LNCAP (cell line): ENCODE results near the gene DIO2.

ENCODE experiments used
- TF ChIP-seq, protein P1 (sequence below): fragments of 450-650 bp; IDR thresholded peaks from 2 replicates; pipeline ENCODE4 v1.5.1; 2017; ENCODE audit warnings: mild to moderate bottlenecking

The DIO2 gene

DNA sequence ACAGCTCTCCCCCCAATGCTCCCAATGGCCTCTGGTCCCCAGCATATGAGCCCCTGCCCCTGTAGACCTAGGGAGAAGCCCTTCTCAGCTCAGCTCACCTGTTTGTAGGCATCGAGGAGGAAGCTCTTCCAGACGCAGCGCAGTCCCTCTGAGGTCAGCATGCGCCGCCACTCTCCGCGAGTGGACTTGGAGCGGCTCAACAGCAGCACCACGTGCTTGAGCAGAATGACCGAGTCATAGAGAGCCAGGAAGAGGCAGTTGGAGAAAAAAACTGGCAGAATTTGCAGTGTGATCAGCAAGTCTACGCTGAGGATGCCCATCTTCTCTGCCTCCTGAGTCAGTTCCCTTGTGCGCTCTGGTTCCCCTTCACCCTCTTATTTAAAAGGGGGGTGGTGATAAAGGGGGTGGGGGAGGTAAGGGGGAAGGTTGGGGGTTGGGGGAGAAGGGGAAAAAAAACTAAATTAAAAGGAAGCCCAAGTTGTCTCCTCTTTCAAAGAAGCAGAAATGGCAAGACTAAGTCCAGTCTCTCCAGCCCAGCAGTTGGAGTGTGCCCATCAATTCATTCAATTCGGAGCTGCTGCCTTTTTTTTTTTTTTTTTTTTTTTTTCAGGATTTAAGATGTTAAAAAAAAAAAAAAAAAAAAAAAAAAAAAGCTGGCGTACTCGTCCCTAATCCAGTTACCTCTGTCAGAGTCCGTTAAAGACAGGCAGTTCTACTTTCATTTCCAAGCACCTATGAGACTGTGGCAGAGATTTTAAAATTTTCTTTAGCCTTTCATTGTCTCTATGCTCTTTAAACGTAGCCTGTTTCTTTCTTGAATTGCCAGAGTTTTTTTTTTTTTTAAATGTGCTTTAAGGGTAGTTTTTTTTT lies at the start of gene DIO2:
Gene DIO2, minus strand, starts transcription at position 352 of the 870 bp plus-strand sequence. Its CDS starts 32 bp downstream, at position 320.
- TF ChIP-seq, protein P1, sequence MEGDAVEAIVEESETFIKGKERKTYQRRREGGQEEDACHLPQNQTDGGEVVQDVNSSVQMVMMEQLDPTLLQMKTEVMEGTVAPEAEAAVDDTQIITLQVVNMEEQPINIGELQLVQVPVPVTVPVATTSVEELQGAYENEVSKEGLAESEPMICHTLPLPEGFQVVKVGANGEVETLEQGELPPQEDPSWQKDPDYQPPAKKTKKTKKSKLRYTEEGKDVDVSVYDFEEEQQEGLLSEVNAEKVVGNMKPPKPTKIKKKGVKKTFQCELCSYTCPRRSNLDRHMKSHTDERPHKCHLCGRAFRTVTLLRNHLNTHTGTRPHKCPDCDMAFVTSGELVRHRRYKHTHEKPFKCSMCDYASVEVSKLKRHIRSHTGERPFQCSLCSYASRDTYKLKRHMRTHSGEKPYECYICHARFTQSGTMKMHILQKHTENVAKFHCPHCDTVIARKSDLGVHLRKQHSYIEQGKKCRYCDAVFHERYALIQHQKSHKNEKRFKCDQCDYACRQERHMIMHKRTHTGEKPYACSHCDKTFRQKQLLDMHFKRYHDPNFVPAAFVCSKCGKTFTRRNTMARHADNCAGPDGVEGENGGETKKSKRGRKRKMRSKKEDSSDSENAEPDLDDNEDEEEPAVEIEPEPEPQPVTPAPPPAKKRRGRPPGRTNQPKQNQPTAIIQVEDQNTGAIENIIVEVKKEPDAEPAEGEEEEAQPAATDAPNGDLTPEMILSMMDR, result no peak

DNA sequence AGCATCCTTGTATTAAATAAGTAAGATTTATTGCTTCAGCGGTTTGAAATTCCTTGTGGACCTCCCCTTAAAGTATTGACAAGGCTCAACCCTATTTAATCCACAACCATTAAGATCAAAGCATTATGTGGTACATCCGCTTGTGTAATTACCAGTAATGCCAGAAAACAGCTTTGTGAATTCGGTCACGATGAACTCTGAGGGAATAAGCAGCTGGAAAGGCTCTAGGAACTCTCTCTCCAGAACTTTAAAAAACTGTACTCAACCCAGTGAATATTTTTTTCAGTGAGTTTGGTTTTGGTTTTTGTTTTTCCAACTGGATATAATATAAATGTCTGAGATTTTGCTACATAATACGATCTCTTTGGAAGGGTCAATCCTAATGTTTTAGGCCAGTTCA lies 49.3 kb upstream of the DIO2 start:
- TF ChIP-seq, protein P1, result no peak

DNA sequence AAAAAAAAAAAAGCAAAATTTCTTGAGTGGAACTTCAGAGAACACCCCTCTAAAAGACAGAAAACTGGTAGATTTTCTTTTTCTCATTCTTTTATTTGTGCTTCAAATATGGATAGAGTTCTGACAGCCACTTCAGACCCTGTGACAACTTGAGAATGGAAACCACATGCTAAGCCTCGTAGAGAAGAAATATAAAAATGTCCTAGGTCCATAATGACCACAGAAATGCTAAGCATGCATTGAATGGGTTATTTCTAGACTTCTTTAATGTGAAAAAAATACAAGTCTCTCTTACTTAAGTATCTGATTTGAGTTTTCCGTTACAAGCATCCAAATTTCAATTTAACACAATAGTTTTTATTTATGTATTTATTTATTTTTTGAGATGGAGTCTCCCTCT lies 28.3 kb upstream of the DIO2 start:
- TF ChIP-seq, protein P1, result no peak

DNA sequence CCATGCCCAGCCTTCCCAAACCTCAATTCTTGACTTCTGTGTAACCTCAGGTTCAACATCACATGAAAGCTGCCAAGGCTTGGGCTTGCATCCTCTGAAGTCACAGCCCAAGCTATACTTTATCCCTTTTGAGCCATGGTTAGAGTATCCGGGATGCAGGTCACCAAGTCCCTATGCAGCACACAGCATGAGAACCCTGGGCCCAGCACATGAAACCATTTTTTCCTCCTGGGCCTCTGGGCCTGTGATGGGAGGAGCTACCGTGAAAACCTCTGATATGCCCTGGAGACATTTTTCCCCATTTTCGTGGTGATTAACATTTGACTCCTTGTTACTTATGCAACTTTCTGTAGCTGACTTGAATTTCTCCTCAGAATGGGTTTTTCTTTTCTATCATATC lies 25.8 kb upstream of the DIO2 start:
- TF ChIP-seq, protein P1, result no peak

DNA sequence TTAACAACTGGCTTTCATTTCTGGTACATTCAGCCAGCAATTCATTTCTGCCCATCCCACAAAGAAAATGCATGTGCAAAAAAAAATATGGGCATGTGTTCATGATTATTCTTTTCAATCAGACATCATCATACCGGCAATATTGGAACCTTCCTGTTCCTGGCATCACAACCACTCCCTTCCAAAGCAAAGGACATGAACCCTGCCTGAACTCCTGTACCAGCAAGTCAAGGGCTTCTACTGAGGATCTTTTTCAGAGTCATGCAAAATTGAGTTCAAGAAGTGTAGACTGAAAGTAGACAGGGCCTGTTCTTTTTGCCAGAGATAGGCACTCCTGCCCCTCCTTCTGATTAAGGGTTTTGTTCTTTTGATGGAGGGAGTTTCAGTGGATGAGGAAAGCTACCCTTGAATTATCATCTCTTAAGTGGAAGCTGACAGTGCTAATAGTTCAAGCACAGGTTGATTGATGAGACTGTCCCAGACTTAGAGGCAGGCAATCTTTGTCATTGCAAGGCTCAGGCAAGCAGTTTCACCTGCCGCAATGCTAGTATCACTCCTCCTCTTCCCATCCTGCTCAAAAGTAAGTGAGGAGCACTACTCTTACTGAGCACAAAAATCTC lies 22.3 kb upstream of the DIO2 start:
- TF ChIP-seq, protein P1, result no peak

DNA sequence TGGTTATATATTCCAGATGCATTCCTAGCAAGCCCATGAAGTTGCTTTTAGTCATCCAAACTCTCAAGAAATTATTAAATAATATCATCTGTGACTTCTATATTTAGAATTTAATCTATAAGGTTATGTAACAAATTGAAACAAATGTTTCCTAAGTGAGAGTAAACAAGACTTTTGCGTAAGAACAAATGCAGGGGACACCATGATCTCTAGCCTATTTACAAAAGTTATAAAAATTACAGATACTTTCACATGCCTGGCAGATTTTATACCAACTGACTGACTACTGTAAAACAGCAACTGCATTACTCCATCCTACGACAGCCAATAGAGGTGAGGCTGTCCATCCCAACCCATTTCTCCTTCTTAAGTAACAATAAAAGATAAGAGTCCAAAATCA lies 20.4 kb upstream of the DIO2 start:
- TF ChIP-seq, protein P1, result no peak

DNA sequence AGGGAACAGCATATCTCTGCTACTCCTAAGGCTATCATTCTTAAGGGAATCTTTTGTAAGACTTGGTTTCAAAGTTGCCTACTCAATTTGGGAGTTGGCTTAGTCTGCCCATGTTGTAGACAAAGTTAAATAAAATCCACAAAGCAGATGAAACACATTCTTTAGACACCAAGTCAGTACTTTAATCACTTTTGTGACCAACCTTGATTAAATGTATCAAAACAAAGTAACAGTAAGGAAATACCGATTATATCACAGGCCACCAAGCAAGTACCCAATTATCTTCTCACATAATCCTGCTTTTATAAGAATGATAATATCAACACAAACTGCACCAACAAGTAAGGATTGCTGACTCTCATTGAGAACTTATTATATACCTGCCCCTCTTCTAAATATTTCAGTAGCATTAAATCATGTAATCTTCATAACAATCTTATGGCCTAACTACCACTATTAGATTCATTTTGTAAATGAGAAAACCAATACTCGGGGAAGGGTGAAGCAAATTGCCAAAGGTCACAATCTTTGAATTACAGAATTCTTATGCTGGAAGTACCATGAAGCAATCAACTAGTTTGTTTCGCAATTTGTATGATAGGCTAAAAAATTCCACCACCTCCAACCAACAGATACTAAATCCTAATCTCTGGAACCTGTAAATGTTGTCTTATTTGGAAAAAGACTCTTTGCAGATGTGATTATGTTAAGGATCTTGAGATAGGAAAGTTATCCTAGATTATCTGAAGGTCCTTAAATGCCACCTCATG lies 12.6 kb upstream of the DIO2 start:
- TF ChIP-seq, protein P1, result no peak
